ENCODE measurements around the gene SLC2A13.
"Not testable (repeated sequence)": the region's sequence is repeated elsewhere in the genome, so short reads cannot be mapped to it uniquely, and the experiment has no call there.

Gene SLC2A13

GRCh38 chr12:40034712-40035111 lies 71.2 kb downstream of the SLC2A13 start:
- no peak for DNase-seq (ENCODE audit: low read depth)

- DNase-seq (ENCODE audit: low read depth): no peak
These were observed 71.7 kb downstream of the SLC2A13 start for GRCh38 chr12:40034156-40034555.

- DNase-seq (ENCODE audit: low read depth): no peak
These were observed 72.6 kb downstream of the SLC2A13 start for GRCh38 chr12:40033242-40033630.

GRCh38 chr12:40032433-40033241 lies 73.2 kb downstream of the SLC2A13 start:
- no peak for DNase-seq (ENCODE audit: low read depth)

GRCh38 chr12:40031965-40032364 lies 73.9 kb downstream of the SLC2A13 start:
- DNase-seq (ENCODE audit: low read depth): no peak

- not testable (repeated sequence) for DNase-seq (ENCODE audit: low read depth)
These were observed 74.9 kb downstream of the SLC2A13 start for GRCh38 chr12:40030970-40031369.

GRCh38 chr12:40028296-40028695 lies 77.6 kb downstream of the SLC2A13 start:
- no peak for DNase-seq (ENCODE audit: low read depth)

- no peak for DNase-seq (ENCODE audit: low read depth)
These were observed 83.0 kb downstream of the SLC2A13 start for GRCh38 chr12:40022850-40023249.

- no peak for DNase-seq (ENCODE audit: low read depth)
These were observed 85.6 kb downstream of the SLC2A13 start for GRCh38 chr12:40020261-40020691.

GRCh38 chr12:40017488-40017887 lies 88.4 kb downstream of the SLC2A13 start:
- DNase-seq (ENCODE audit: low read depth): no peak

GRCh38 chr12:40016980-40017379 lies 88.9 kb downstream of the SLC2A13 start:
- DNase-seq (ENCODE audit: low read depth): no peak

GRCh38 chr12:40015881-40016280 lies 90.0 kb downstream of the SLC2A13 start:
- no peak for DNase-seq (ENCODE audit: low read depth)

GRCh38 chr12:40015345-40015744 lies 90.5 kb downstream of the SLC2A13 start:
- DNase-seq (ENCODE audit: low read depth): no peak

GRCh38 chr12:40013847-40014246 lies 92.0 kb downstream of the SLC2A13 start:
- DNase-seq (ENCODE audit: low read depth): no peak

GRCh38 chr12:40013292-40013691 lies 92.6 kb downstream of the SLC2A13 start:
- DNase-seq (ENCODE audit: low read depth): no peak

GRCh38 chr12:40012711-40013110 lies 93.2 kb downstream of the SLC2A13 start:
- no peak for DNase-seq (ENCODE audit: low read depth)

- DNase-seq (ENCODE audit: low read depth): no peak
These were observed 94.1 kb downstream of the SLC2A13 start for GRCh38 chr12:40011775-40012129.

- DNase-seq (ENCODE audit: low read depth): no peak
These were observed 94.7 kb downstream of the SLC2A13 start for GRCh38 chr12:40010899-40011774.

GRCh38 chr12:40002178-40003169 lies 103.4 kb downstream of the SLC2A13 start:
- DNase-seq (ENCODE audit: low read depth): no peak

- no peak for DNase-seq (ENCODE audit: low read depth)
These were observed 104.5 kb downstream of the SLC2A13 start for GRCh38 chr12:40001406-40001805.

- DNase-seq (ENCODE audit: low read depth): no peak
These were observed 105.0 kb downstream of the SLC2A13 start for GRCh38 chr12:40000884-40001283.

- no peak for DNase-seq (ENCODE audit: low read depth)
These were observed 112.6 kb downstream of the SLC2A13 start for GRCh38 chr12:39993268-39993667.
